IPS DF 4.7 (cell line): ENCODE results near the gene TECRL.

ENCODE experiments used
- DNase-seq: peaks from one replicate; pipeline ENCODE4 v3.0.0-alpha.2; 2013; ENCODE audit warnings: low spot score; ENCODE audit errors: extremely low read depth

The TECRL gene

GRCh38 chr4:64330143-64330542 lies 79.1 kb downstream of the TECRL start:
- no peak for DNase-seq

- DNase-seq = no peak
Observed at GRCh38 chr4:64327237-64327636, 82.0 kb downstream of the TECRL start.

GRCh38 chr4:64326507-64326906 lies 82.7 kb downstream of the TECRL start:
- no peak for DNase-seq

- no peak for DNase-seq
Observed at GRCh38 chr4:64306255-64306565, 103.0 kb downstream of the TECRL start.

GRCh38 chr4:64305565-64306254 lies 103.5 kb downstream of the TECRL start:
- no peak for DNase-seq

- no peak for DNase-seq
Observed at GRCh38 chr4:64272432-64272831, 136.8 kb downstream of the TECRL start.

DNA sequence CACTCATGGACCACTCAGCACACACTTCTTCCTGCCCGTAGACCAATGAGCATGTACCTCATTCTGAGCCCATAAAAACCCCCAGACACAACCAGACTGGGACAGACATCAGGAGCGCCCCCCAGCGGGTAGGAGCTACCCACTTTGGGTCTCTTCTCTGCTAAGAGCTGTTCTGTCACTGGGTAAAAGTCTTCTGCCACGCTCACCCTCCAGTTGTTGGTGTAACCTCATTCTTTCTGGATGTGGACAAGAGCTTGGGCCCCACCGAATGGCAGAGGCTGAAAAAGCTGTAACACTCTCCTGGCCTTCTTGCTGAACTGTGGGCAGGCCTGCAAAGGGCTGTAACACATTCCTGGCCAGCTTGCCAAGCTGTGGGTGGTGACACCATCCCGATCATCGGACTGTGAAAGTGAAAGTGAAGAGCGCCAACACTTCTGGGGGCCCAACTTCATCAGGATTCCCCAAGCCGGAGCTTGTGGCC lies 137.6 kb downstream of the TECRL start:
- no peak for DNase-seq

GRCh38 chr4:64266669-64267068 lies 142.6 kb downstream of the TECRL start:
- no peak for DNase-seq

GRCh38 chr4:64266263-64266662 lies 143.0 kb downstream of the TECRL start:
- DNase-seq = no peak

- no peak for DNase-seq
Observed at GRCh38 chr4:64251781-64252180, 157.5 kb downstream of the TECRL start.

DNA sequence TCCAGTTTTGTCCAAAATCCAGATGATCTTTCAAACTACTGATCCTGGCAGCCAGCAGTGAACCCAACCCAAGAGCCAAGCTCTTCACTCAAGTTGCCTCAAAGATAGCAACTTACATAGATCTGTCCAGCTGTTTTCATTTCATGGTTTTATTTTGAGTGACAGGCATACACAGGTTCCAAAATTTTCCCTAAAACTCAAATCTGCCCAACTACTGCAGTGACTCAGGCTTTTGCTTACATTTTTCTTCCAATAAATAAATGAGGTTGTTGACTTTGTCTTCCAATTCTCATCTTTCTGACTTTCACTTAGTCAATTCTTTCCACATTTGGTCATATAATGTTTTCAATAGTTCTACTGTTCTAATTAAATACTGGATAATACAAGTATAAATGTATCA lies 158.8 kb downstream of the TECRL start:
- no peak for DNase-seq

- DNase-seq = no peak
Observed at GRCh38 chr4:64250061-64250460, 159.2 kb downstream of the TECRL start.

DNA sequence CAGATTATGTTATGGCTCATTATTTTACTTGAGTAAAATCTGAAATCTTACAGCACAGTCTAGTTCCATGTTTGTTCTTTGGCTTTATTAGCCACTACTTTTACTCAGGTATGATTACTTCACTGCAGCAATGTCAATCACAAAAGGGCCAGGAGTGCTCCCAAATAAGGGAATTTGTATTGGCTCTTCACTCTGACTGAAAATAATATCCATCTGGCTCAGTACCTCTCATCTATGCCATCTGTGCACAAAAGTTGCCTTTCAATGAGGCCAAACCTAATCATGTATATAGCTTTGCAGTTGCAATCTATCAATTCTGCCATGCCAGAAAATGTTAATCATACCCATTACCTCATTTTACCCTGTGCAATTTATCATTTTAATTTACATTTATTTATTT lies 161.1 kb downstream of the TECRL start:
- no peak for DNase-seq

GRCh38 chr4:64230709-64231310 lies 178.4 kb downstream of the TECRL start:
- no peak for DNase-seq
